Measurements from ENCODE around the gene TRIP4. TPM values are rescaled to one million over a fixed set of nuclear protein-coding genes. Genes with fewer than 3 reads are reported as not detected.

The TRIP4 gene
- total and polyA plus RNA-seq, 7 donors, result 11.0 to 48.3 (median 22.6) TPM

DNA sequence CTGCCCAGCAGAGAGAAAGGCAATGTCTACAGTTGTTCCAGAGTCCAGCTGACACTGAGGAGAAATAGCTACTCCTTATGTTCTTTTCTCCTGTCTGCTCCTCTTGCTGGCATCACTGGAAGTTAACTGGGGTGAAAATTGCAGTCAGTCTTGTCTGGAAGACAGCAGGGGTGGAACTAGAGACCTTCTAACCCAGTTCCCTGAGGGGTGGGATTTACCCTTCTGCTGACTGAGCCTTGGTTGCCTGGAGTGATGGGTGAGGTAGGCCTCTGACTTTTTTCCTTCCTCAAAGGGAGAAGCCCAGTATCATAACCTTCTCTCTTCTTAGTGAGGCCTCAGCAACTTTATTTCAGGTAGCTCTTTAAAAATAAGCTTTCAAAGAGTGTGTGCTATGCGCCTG lies 88.9 kb downstream of the TRIP4 start:
- peaks cover 0 to 16% (median 3%) of the 10 kb centered on the region in 4 donors for H3K4me1 ChIP-seq
- no peaks in the 10 kb centered on the region for H3K27me3 ChIP-seq
- TF ChIP-seq, protein P1, sequence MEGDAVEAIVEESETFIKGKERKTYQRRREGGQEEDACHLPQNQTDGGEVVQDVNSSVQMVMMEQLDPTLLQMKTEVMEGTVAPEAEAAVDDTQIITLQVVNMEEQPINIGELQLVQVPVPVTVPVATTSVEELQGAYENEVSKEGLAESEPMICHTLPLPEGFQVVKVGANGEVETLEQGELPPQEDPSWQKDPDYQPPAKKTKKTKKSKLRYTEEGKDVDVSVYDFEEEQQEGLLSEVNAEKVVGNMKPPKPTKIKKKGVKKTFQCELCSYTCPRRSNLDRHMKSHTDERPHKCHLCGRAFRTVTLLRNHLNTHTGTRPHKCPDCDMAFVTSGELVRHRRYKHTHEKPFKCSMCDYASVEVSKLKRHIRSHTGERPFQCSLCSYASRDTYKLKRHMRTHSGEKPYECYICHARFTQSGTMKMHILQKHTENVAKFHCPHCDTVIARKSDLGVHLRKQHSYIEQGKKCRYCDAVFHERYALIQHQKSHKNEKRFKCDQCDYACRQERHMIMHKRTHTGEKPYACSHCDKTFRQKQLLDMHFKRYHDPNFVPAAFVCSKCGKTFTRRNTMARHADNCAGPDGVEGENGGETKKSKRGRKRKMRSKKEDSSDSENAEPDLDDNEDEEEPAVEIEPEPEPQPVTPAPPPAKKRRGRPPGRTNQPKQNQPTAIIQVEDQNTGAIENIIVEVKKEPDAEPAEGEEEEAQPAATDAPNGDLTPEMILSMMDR (IDR thresholded peaks at IDR 0.05), result no peak
- TF ChIP-seq POLR2AphosphoS5 (IDR thresholded peaks at IDR 0.05) (no peak), EP300 (IDR thresholded peaks at IDR 0.05) (no peak), POLR2A (IDR thresholded peaks at IDR 0.05) (no peak)
- H3K4me3 ChIP-seq, result no peak overlapping the region
- intact Hi-C loops (cut with DNase I), result no loop called here
- no peaks in the 10 kb centered on the region for H3K36me3 ChIP-seq
- H3K9me3 ChIP-seq, result no peaks in the 10 kb centered on the region
- no peak for DNase-seq
- no peak overlapping the region for H3K27ac ChIP-seq
- WGBS, 2 donors, result 81 to 92% methylated on average over 1 of the region's 1 CpG

DNA sequence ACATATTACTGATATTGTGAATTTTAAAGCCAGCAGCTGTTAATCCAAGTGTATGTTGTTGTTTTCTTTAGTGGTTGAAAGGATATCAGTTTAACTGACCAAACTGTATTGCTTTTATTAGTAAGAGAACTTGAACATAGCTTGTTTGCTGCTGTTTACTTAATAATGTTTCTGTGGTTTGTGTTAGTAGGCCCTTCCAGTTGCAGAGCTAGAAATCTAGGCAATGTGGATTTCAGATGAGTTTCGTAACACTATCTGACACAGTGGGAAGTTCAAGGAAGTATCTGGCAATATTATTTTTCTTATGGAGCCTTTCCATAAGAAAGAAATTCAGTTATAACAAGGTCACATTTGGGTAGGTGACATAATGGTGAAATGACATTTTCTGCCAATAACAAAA lies 91.2 kb downstream of the TRIP4 start:
- no peaks in the 10 kb centered on the region for H3K9me3 ChIP-seq
- H3K27ac ChIP-seq, result no peak overlapping the region
- TF ChIP-seq, protein P1 (IDR thresholded peaks at IDR 0.05), result no peak
- no peak for TF ChIP-seq EP300 (IDR thresholded peaks at IDR 0.05)
- TF ChIP-seq POLR2A (IDR thresholded peaks at IDR 0.05), result no peak
- no peak for TF ChIP-seq POLR2AphosphoS5 (IDR thresholded peaks at IDR 0.05)
- intact Hi-C loops (cut with DNase I), result no loop called here
- H3K4me3 ChIP-seq, result no peak overlapping the region
- no peak for DNase-seq
- H3K27me3 ChIP-seq, result no peaks in the 10 kb centered on the region
- H3K4me1 ChIP-seq, result peaks cover 0 to 31% (median 8%) of the 10 kb centered on the region in 4 donors
- WGBS, 2 donors, result 29 to 44% methylated on average over 1 of the region's 1 CpG
- H3K36me3 ChIP-seq, result no peaks in the 10 kb centered on the region

DNA sequence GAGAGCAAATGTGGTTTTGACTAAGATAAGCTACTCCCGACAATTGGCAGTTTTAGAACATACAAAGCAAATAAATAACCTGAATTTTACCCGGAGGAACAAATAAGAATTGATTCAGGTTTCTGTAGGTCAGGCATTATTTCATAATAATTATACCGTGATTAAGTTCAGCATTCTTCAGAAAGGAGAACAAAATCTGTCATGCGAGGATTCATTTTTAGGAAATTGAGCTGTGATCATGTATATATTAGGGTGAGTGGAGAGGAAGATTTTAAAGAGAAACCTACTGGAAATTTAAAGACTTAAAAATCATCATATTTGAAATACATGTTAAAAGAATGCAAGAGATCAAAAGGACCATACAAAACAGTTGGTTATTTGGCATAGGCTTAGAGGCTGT lies 93.3 kb downstream of the TRIP4 start:
- WGBS, 2 donors, result 76 to 77% methylated on average over 4 of the region's 4 CpGs
- Histone ChIP-seq H3K36me3 (no peaks in the 10 kb centered on the region), H3K27me3 (no peaks in the 10 kb centered on the region), H3K4me1 (peaks cover 0 to 38% (median 8%) of the 10 kb centered on the region in 4 donors), H3K27ac (no peak overlapping the region), H3K4me3 (no peak overlapping the region), H3K9me3 (no peaks in the 10 kb centered on the region)
- TF ChIP-seq POLR2AphosphoS5 (IDR thresholded peaks at IDR 0.05) (no peak), EP300 (IDR thresholded peaks at IDR 0.05) (no peak)
- TF ChIP-seq, protein P1 (IDR thresholded peaks at IDR 0.05), result no peak
- DNase-seq, result no peak
- intact Hi-C loops (cut with DNase I), result no loop called here

DNA sequence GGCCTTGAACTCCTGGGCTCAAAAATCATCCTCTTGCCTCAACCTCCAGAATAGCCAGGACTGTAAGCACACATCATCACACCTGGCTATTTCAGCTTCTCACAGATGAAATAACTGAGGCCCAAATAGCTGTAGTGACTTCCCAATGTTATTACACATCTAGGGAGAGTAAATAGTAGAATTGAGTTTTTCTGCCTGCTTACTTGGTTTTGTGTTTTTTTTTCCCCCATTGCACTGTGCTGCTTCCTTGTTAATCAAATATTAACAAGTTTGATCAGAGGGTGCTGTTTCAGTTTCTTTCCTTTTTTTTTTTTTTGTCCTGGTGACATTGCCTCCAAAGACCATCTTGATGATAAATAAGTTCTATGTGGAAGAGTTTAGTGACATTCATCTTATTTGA lies 96.1 kb downstream of the TRIP4 start:
- H3K27me3 ChIP-seq, result no peaks in the 10 kb centered on the region
- H3K4me3 ChIP-seq, result no peak overlapping the region
- peaks cover 0 to 29% (median 5%) of the 10 kb centered on the region in 4 donors for H3K4me1 ChIP-seq
- intact Hi-C loops (cut with DNase I), result no loop called here
- no peak for DNase-seq
- TF ChIP-seq, protein P1 (IDR thresholded peaks at IDR 0.05), result no peak
- TF ChIP-seq POLR2AphosphoS5 (IDR thresholded peaks at IDR 0.05) (no peak), EP300 (IDR thresholded peaks at IDR 0.05) (no peak), POLR2A (IDR thresholded peaks at IDR 0.05) (no peak)
- no peak overlapping the region for H3K27ac ChIP-seq
- no peaks in the 10 kb centered on the region for H3K9me3 ChIP-seq
- no peaks in the 10 kb centered on the region for H3K36me3 ChIP-seq

DNA sequence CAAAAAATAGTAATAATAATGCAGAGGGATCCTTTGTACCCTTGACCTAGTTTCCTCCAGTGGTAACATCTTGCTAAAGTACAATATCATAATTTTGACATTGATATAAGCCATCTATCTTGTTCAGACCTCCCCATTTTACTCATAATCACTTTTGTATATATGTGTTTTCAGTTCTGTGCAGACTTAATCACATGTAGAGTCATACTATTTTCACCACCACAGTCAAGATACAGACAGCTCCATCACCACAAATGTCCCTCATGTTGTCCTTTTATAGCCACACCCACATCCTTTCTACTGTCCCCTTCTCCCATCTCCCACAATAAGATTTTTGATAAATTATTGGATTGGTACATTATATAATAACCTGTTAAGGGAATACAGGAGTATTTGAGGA lies 98.2 kb downstream of the TRIP4 start:
- TF ChIP-seq POLR2AphosphoS5 (IDR thresholded peaks at IDR 0.05) (no peak), POLR2A (IDR thresholded peaks at IDR 0.05) (no peak), EP300 (IDR thresholded peaks at IDR 0.05) (no peak)
- TF ChIP-seq, protein P1 (IDR thresholded peaks at IDR 0.05), result no peak
- no peak for DNase-seq

More for the DNA sequence above, 98.2 kb downstream of the TRIP4 start:
- H3K36me3 ChIP-seq, result no peaks in the 10 kb centered on the region
- no peaks in the 10 kb centered on the region for H3K27me3 ChIP-seq
- H3K4me3 ChIP-seq, result no peak overlapping the region
- no peak overlapping the region for H3K27ac ChIP-seq
- intact Hi-C loops (cut with DNase I), result no loop called here
- H3K9me3 ChIP-seq, result no peaks in the 10 kb centered on the region
- peaks cover 0 to 29% (median 7%) of the 10 kb centered on the region in 4 donors for H3K4me1 ChIP-seq

Measured in sigmoid colon (tissue), 7 donors.